ENCODE measurements around the gene RNH1.

The RNH1 gene

DNA sequence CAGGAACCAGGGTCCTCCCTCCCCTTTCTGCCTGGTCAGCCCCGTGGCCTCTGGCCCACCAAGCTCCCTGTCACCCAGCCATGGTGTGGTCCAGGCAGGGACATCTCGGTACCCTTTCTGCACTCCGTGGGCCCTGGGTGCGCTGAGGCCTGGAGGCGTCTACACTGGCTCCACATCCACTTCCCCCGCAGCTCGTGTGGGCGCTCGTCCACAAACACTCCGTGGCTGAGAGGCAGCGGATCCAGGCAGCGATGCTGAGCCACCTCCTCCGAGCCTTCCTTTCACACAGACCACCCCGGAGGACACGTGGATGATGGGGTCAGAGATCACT lies 16.1 kb downstream of the RNH1 start:
- Mint-ChIP-seq H3K27ac (no peak overlapping the region), H3K9me3 (no peaks in the 10 kb centered on the region), H3K4me1 (no peaks in the 10 kb centered on the region), H3K27me3 (no peaks in the 10 kb centered on the region), H3K36me3 (peaks cover 32 to 39% of the 10 kb centered on the region in 2 donors), H3K4me3 (no peak overlapping the region)
- DNase-seq (no peak), ATAC-seq (replicated peaks) (no peak)

DNA sequence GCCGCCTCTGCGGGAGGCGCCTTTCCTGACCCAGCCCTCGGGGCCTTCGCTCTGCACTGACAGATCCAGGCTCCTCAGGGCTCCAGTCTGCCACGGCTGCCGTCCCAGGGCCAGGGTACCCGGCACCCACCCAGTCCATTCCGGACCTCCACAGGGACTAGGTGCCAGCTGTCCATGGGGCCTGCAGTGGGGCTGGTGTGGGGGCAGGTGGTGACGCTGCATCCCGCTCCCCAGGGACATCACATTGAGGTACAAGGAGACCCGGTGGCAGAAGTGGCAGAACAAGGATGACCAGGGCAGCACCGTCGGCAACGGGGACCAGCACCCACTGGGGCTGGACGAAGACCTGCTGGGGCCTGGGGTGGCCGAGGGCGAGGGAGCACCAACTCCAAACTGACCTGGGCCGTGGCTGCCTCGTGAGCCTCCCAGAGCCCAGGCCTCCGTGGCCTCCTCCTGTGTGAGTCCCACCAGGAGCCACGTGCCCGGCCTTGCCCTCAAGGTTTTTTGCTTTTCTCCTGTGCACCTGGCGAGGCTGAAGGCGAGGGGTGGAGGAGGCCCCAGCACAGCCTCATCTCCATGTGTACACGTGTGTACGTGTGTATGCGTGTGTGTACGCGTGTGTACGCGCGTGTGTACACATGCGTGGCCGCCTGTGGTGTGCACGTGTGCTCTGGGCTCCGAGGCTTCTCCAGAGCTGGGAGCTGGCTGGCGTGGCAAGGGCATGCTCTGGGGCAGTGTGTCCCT lies 16.7 kb downstream of the RNH1 start:
- ATAC-seq (replicated peaks), result no peak
- H3K9me3 Mint-ChIP-seq, result no peaks in the 10 kb centered on the region
- no peak overlapping the region for H3K27ac Mint-ChIP-seq
- H3K4me1 Mint-ChIP-seq, result no peaks in the 10 kb centered on the region
- no peak overlapping the region for H3K4me3 Mint-ChIP-seq
- peaks cover 31 to 36% of the 10 kb centered on the region in 2 donors for H3K36me3 Mint-ChIP-seq
- no peaks in the 10 kb centered on the region for H3K27me3 Mint-ChIP-seq
- DNase-seq, result no peak

DNA sequence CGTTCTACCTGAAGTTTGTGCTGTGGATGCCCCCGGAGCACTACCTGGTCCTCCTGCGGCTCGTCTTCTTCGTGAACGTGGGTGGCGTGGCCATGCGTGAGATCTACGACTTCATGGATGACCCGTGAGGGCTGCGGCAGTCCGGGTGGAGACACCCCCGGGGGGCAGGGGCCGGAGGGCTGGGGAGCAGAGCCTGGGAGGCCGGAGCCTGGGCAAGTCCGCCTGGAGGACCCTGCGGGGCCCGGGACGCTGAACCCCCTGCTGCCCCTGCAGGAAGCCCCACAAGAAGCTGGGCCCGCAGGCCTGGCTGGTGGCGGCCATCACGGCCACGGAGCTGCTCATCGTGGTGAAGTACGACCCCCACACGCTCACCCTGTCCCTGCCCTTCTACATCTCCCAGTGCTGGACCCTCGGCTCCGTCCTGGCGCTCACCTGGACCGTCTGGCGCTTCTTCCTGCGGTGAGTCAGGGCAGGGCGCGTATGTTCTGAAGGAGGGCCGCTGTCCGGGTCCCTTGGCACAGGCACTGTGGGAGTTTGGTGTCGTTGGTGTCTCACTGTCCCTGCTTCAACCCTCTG lies 17.3 kb downstream of the RNH1 start:
- no peak overlapping the region for H3K27ac Mint-ChIP-seq
- H3K36me3 Mint-ChIP-seq, result peaks cover 25 to 30% of the 10 kb centered on the region in 2 donors
- no peaks in the 10 kb centered on the region for H3K4me1 Mint-ChIP-seq
- H3K27me3 Mint-ChIP-seq, result no peaks in the 10 kb centered on the region
- DNase-seq (no peak), ATAC-seq (replicated peaks) (no peak)
- no peak overlapping the region for H3K4me3 Mint-ChIP-seq
- no peaks in the 10 kb centered on the region for H3K9me3 Mint-ChIP-seq

DNA sequence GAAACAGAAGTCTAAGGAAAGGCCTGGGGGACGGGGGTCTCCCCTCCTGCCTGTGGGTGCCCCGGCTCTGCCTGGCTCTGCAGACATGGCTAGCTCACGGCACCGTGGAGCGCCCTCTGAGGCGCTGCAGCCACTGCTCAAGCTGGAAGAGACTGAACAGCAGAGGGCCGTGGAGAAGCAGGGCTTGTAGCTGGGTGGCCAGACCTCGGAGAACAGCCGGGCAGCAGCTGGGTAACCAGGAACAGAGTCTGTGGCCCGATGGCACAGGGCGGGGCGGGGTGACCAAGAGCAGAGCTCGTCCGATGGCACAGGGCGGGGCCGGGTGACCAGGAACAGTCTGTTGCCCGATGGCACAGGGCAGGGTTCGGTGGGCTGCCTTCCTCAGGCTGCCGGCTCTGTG lies 18.1 kb downstream of the RNH1 start:
- H3K27me3 Mint-ChIP-seq, result no peaks in the 10 kb centered on the region
- H3K4me1 Mint-ChIP-seq, result no peaks in the 10 kb centered on the region
- peaks cover 27% of the 10 kb centered on the region in 2 donors for H3K36me3 Mint-ChIP-seq
- H3K4me3 Mint-ChIP-seq, result no peak overlapping the region
- H3K27ac Mint-ChIP-seq, result no peak overlapping the region
- H3K9me3 Mint-ChIP-seq, result no peaks in the 10 kb centered on the region
- DNase-seq, result no peak
- ATAC-seq (replicated peaks), result no peak

DNA sequence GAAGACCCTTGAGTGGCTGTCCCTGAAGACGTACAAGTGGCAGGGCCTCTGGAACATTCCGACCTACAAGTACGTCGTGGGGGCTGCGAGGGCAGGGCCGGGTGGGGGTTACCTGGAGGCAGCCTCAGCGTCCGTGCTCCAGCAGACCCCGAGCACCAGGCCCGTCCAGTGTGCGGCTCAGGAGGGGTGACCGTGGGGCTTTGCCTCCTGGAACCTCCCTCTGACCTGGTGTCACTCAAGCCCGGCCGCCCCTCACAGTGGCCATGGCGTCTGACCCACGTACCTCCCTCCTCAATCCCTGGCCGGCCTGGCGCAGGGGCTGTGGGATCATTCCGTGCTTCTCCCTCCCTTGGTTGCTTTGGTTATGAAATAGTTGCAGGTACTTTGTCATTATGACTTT lies 18.5 kb downstream of the RNH1 start:
- H3K27ac Mint-ChIP-seq, result no peak overlapping the region
- H3K9me3 Mint-ChIP-seq, result no peaks in the 10 kb centered on the region
- DNase-seq (no peak), ATAC-seq (replicated peaks) (no peak)
- no peaks in the 10 kb centered on the region for H3K4me1 Mint-ChIP-seq
- H3K4me3 Mint-ChIP-seq, result no peak overlapping the region
- H3K36me3 Mint-ChIP-seq, result peaks cover 27% of the 10 kb centered on the region in 2 donors
- no peaks in the 10 kb centered on the region for H3K27me3 Mint-ChIP-seq

DNA sequence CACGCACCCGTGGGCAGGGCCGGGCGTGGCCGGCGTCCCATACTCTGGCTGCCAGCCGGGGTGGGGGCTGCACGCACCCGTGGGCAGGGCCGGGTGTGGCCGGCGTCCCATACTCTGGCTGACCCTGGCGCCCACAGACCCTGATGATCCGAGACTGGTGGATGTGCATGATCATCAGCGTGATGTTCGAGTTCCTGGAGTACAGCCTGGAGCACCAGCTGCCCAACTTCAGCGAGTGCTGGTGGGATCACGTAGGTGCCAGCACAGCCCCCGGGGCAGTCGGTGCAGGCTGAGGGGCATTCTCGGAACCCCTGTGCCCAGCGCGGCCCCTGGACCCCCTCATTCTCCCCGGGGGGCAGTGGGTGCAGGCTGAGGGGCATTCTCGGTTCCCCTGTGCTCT lies 19.0 kb downstream of the RNH1 start:
- H3K27ac Mint-ChIP-seq, result no peak overlapping the region
- peaks cover 26% of the 10 kb centered on the region in 2 donors for H3K36me3 Mint-ChIP-seq
- H3K4me3 Mint-ChIP-seq, result no peak overlapping the region
- no peaks in the 10 kb centered on the region for H3K4me1 Mint-ChIP-seq
- ATAC-seq (replicated peaks) (no peak), DNase-seq (no peak)
- H3K27me3 Mint-ChIP-seq, result no peaks in the 10 kb centered on the region
- H3K9me3 Mint-ChIP-seq, result no peaks in the 10 kb centered on the region

DNA sequence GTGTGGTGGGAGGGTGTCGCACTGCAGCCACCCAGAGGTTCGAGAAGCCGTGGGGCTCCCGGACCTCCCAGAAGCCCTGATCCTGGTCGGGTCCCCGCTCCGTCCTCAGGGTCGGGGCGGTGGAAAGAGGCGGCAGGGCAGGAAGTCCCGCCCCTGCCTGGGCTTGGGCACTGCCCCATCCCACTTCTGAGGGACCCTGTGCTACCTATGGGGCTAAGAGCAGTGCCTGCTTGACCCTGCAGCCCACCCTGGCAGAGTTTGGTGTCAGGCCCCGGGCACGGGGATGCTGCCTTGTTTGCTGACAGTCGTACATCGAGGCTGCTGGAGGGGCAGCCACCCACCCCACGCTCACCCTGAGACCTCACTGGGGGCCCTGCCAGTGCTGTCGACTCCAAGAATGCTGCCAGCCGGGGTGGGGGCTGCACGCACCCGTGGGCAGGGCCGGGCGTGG lies 19.4 kb downstream of the RNH1 start:
- Mint-ChIP-seq H3K27me3 (no peaks in the 10 kb centered on the region), H3K4me1 (no peaks in the 10 kb centered on the region), H3K36me3 (peaks cover 22 to 23% of the 10 kb centered on the region in 2 donors), H3K27ac (no peak overlapping the region), H3K9me3 (no peaks in the 10 kb centered on the region), H3K4me3 (no peak overlapping the region)
- DNase-seq (no peak), ATAC-seq (replicated peaks) (no peak)

DNA sequence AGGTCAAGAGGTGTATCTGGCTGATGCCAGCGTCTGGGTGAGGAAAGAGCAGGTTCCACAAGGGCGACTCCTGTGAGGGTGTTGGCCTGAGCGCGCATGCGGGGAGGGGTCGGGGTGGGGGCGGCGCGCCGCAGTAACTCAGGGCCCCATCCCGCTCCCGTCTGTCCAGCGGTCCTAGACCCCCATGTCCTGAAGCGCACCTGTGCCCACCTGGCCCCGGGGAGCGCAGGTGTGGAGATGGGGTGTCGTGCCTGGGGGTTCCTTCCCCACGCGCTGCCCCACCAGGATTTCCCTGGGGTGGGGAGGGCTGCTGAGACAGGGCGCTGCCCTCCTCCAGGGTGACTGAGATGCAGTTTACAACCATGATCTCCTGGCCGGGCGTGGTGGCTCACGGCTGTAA lies 20.9 kb downstream of the RNH1 start:
- H3K4me3 Mint-ChIP-seq, result no peak overlapping the region
- H3K4me1 Mint-ChIP-seq, result no peaks in the 10 kb centered on the region
- H3K36me3 Mint-ChIP-seq, result peaks cover 14 to 18% of the 10 kb centered on the region in 2 donors
- DNase-seq (no peak), ATAC-seq (replicated peaks) (no peak)
- no peaks in the 10 kb centered on the region for H3K9me3 Mint-ChIP-seq
- no peaks in the 10 kb centered on the region for H3K27me3 Mint-ChIP-seq
- H3K27ac Mint-ChIP-seq, result no peak overlapping the region

DNA sequence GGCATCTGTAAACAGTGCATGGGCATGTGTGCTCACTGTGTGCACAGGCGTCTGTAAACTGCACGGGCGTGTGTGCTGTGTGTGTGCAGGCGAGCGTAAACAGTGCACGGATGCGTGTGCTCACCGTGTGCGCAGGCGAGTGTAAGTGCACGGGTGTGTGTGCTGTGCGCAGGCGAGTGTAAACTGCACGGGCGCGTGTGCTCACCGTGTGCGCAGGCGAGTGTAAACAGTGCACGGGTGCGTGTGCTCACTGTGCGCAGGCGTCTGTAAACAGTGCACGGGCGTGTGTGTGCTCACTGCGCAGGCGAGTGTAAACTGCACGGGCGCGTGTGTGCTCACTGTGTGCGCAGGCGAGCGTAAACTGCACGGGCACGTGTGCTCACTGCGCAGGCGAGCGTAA lies 22.4 kb downstream of the RNH1 start:
- Mint-ChIP-seq H3K27ac (no peak overlapping the region), H3K9me3 (no peaks in the 10 kb centered on the region), H3K27me3 (no peaks in the 10 kb centered on the region), H3K36me3 (peaks cover 8 to 16% of the 10 kb centered on the region in 2 donors), H3K4me1 (no peaks in the 10 kb centered on the region), H3K4me3 (no peak overlapping the region)
- ATAC-seq (replicated peaks) (no peak), DNase-seq (no peak)

DNA sequence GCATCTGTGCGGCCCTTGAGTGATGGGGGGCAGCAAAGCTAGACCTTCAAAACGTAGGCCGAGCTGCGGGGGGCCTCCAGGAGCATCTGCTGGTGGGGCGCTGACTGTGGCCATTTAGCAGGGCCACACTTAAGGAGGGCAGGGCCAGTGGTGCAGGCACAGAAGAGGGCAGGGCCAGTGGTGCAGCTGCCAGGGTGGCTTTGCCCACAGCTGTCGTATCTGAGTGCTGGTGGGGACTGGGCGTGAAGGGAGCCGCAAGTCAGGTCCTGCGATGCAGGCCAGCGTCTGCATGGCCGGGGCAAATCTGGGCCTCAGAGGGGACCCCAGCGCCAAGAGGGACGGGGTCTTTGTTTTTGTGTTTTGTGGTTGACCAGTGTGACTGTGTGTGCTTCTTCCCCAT lies 27.7 kb downstream of the RNH1 start:
- Mint-ChIP-seq H3K9me3 (no peaks in the 10 kb centered on the region), H3K36me3 (peaks cover 2 to 7% of the 10 kb centered on the region in 2 donors), H3K4me3 (no peak overlapping the region), H3K4me1 (no peaks in the 10 kb centered on the region), H3K27me3 (no peaks in the 10 kb centered on the region), H3K27ac (peak overlapping the region; percentile 56)
- ATAC-seq (replicated peaks), result no peak
- no peak for DNase-seq

DNA sequence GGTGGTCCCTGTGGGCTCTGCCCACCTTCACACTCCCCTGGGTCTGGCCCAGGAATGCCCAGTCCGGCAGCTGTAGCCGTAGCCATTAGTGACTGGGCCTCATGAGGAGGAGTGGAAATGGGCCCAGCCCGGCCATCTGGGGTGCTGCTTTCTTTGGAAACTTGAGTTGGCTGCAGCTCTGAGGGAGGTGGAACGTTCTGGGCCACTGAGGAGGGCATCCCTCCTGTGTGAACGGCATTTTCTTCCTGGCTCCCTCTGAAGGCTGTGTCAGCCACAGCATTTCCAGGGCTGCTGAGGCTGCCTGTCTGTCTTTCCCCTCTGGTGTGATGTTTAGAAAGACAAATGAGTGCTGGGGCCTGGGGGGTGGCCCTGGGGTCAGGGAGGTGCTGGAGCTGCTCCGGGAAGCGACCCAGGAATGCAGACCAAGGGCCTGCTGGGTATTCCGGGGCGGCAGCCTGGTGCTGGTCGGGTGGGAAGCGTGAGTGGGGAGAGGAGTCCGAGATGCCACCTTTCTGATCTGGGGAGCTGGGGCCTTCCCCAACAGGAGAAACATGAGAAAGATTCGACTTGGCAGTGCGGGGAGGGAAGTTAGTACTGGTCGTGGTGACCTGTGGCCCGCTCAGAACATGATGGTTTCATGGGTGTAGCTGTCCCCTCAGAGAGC lies 29.9 kb downstream of the RNH1 start:
- no peak for ATAC-seq (replicated peaks)
- Mint-ChIP-seq H3K27me3 (no peaks in the 10 kb centered on the region), H3K9me3 (no peaks in the 10 kb centered on the region), H3K27ac (no peak overlapping the region), H3K36me3 (peaks cover 4 to 11% of the 10 kb centered on the region in 2 donors), H3K4me3 (no peak overlapping the region), H3K4me1 (no peaks in the 10 kb centered on the region)
- DNase-seq, result no peak

DNA sequence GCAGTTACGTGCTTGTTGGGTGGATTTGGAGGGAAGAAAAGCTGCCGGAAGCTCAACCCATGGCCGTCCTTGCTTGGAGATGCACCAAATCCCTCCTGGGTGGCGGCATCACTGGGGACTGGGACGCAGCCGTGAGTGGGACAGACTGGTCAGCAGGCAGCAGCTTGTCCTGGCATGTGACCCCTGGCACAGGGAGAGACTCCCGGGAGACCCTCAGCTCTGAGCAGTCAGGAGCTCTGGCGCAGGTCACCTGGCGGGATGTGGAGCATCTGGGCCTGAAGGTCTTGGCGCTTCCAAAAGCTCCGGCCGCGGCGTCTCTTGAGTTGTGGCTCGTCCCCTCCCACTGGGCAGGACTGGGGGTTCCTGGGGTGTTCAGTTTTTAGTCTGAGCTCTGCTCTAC lies 30.6 kb downstream of the RNH1 start:
- H3K9me3 Mint-ChIP-seq, result no peaks in the 10 kb centered on the region
- no peaks in the 10 kb centered on the region for H3K4me1 Mint-ChIP-seq
- no peaks in the 10 kb centered on the region for H3K27me3 Mint-ChIP-seq
- no peak overlapping the region for H3K4me3 Mint-ChIP-seq
- H3K27ac Mint-ChIP-seq, result no peak overlapping the region
- H3K36me3 Mint-ChIP-seq, result peaks cover 4 to 9% of the 10 kb centered on the region in 2 donors
- ATAC-seq (replicated peaks) (no peak), DNase-seq (no peak)

DNA sequence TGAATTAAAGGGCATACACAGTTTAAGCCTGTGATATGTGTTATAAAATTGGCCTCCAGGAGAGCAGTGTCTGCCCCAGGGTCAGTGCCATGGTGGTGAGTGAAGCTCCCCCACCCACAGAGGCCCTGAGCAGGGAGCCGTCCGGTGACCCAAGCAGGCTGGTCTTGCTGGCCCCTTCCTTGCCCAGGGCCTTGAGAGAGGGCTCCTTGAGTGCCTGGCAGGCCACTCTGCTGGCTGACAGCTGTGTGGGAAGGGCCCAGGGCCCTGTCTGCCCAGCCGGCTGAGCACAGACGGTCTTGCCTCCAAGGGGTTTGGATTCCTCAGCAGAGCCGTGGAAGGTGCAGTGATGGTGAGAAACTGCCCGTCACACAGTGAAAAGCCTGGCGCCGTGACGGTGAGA lies 31.1 kb downstream of the RNH1 start:
- Mint-ChIP-seq H3K27me3 (no peaks in the 10 kb centered on the region), H3K4me1 (no peaks in the 10 kb centered on the region), H3K27ac (no peak overlapping the region), H3K9me3 (no peaks in the 10 kb centered on the region), H3K4me3 (no peak overlapping the region), H3K36me3 (peaks cover 4 to 5% of the 10 kb centered on the region in 2 donors)
- ATAC-seq (replicated peaks) (no peak), DNase-seq (no peak)

DNA sequence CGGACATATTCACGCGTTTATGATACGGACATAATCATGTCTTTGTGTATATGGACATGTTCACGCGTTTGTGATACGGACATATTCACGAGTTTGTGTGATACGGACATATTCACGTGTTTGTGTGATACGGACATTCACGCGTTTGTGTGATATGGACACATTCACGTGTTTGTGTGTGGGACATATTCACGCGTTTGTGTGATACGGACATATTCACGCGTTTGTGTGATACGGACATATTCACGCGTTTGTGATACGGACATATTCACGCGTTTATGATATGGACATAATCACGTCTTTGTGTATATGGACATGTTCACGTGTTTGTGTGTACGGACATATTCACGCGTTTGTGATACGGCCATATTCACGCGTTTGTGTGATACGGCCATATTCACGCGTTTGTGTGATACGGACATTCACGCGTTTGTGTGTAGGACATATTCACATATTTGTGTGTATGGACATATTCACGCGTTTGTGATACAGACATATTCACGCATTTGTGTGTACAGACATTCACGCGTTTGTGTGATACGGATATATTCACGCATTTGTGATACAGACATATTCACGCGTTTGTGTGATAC lies 32.0 kb downstream of the RNH1 start:
- DNase-seq, result no peak
- Mint-ChIP-seq H3K27ac (no peak overlapping the region), H3K36me3 (peaks cover 3 to 5% of the 10 kb centered on the region in 2 donors), H3K4me1 (no peaks in the 10 kb centered on the region), H3K9me3 (no peaks in the 10 kb centered on the region), H3K4me3 (no peak overlapping the region), H3K27me3 (no peaks in the 10 kb centered on the region)
- ATAC-seq (replicated peaks), result no peak

Data from stimulated activated naive B cell treated with anti-CD40 and anti-IgM and Interleukin-4, amounts not matched to agents 10 μg/mL and 1 μg/mL and 100 μg/mL, for 72 hours (primary cell).